Heart left ventricle (tissue), 13 donors: Measurements from ENCODE around the gene SLC9A8.

Experiments
- POLR2A ChIP-seq, 2 donors: fragments of 450-650 bp; IDR thresholded peaks; one replicate each; pipeline ENCODE4 v1.6.1; 2017; ENCODE audit warnings: antibody characterized with exemption in 2 of 2, mild to moderate bottlenecking in 2 of 2, moderate library complexity in 2 of 2
- TF ChIP-seq, protein P1 (sequence below), 12 donors: fragments of 200-600 bp; sonication (generic) in 4 of 12; IDR thresholded peaks; one replicate each; pipeline versions ENCODE4 v1.5.0 to v1.8.0; 2018 to 2022; ENCODE audit warnings: antibody characterized with exemption in 12 of 12, mild to moderate bottlenecking in 5 of 12
- donor health status: ischemic (EF 13 %, LVEDD 7.1; RV severe dilation, severe dysfunction).
- donor health status: DM: no; HTN: yes; CAD: no.
- donor health status: DM: no; HTN: no; CAD: no.
- donor health status: ischemic (EF 25% LVEDD 6.9; RV normal size, moderate dysfunction).
- donor health status: ischemic (EF 25% LVEDD 5.7; RV mildly dilated, moderate dysfunction).
- donor health status: ischemic (EF 35%, LVEDD 5.7; RV mildly dilated, moderate dysfunction).
- donor health status: nonischemic (EF 11% LVEDD 7.7; RV severe dilation, severe dysfunction).
- donor health status: DM: yes; HTN: yes; CAD: no.
- donor health status: PGD.
- donor health status: ischemic (EF 29% LVEDD 5.4; RV normal size, mild dysfunction).
- donor health status: nonischemic (EF 23%, LVEDD 6.1; RV moderate dilation, normal function).

DNA sequence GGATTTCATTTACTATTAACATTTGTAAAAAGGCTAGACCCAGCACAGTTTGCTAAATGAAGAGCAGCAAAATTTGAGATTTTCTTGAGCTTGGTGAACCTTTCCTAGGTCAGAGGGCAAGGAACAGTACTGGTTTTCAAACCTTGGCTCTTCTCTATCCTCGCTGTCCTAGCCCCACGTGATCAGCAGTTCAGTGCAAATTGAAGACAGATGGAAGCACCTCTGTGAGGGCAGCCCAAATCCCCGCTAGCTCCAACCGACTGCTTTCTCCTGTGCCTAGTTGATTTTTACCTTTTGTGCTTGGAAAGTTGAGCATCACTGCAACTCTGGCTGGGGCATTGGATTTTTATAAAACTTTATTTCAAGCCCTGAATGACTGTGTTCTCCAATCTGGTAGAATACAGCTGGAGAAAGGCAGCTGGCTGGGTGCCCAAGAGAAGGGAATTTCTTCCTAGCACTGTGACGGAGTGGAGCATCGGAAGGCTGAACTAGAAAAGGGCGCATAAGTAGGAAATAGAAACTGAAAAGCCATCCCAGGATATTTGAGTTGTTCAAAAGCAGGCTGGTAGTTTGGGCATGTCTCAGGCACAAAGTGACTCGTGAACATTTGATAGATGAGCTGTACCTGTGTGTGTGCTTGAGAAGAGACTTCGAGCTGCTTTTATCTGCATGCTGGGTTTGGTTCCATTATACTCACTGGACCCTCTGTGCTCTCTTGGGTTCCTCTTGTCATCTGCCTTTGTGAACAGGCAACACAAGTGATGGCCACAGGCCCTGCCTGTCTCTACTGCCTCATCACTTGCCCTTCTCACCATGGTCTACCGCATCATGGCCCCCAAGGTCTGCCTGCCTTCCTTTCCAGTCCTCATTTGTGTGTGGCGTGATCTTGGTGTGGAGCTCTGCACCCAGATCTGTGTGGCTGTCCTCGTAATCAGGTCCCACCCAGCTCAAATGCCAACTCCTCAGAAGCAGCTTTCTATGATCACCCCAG lies 125.8 kb downstream of the SLC9A8 start:
- TF ChIP-seq, protein P1, sequence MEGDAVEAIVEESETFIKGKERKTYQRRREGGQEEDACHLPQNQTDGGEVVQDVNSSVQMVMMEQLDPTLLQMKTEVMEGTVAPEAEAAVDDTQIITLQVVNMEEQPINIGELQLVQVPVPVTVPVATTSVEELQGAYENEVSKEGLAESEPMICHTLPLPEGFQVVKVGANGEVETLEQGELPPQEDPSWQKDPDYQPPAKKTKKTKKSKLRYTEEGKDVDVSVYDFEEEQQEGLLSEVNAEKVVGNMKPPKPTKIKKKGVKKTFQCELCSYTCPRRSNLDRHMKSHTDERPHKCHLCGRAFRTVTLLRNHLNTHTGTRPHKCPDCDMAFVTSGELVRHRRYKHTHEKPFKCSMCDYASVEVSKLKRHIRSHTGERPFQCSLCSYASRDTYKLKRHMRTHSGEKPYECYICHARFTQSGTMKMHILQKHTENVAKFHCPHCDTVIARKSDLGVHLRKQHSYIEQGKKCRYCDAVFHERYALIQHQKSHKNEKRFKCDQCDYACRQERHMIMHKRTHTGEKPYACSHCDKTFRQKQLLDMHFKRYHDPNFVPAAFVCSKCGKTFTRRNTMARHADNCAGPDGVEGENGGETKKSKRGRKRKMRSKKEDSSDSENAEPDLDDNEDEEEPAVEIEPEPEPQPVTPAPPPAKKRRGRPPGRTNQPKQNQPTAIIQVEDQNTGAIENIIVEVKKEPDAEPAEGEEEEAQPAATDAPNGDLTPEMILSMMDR (IDR thresholded peaks at IDR 0.05): no peak
- no peak for TF ChIP-seq POLR2A (IDR thresholded peaks at IDR 0.05)
